H1 (cell line): Measurements from ENCODE around the gene UBE2J1. TPM values are rescaled to one million over a fixed set of nuclear protein-coding genes. Genes with fewer than 3 reads are reported as not detected.

ENCODE experiments used
- CTCF ChIP-seq, 3 experiments: IDR thresholded peaks; 1 replicate in 2 of 3; 2 replicates in 1 of 3; pipeline versions ENCODE4 v1.5.1 to v1.6.1; 2011; ENCODE audit warnings: low read length in 3 of 3, mild to moderate bottlenecking in 3 of 3, inconsistent platforms in 2 of 3, low read depth in 1 of 3, moderate library complexity in 1 of 3; ENCODE audit not compliant: insufficient read depth in 1 of 3; ENCODE audit errors: control extremely low read depth in 1 of 3
- GABPA ChIP-seq: IDR thresholded peaks from 2 replicates; pipeline ENCODE4 v1.6.1; 2011; ENCODE audit warnings: mild to moderate bottlenecking, low read length, moderate library complexity, borderline replicate concordance; ENCODE audit not compliant: insufficient read depth
- KDM1A ChIP-seq: fragments of 200-600, 300-600 bp; sonication (generic); IDR thresholded peaks from 2 replicates; pipeline ENCODE4 v1.7.1; 2016; ENCODE audit warnings: mild to moderate bottlenecking, low read length, borderline replicate concordance
- NANOG ChIP-seq: IDR thresholded peaks from 2 replicates; pipeline ENCODE4 v1.6.1; 2011; ENCODE audit warnings: low read length, low read depth, mild to moderate bottlenecking, inconsistent platforms; ENCODE audit not compliant: insufficient read depth, poor library complexity, severe bottlenecking
- RAD21 ChIP-seq, 2 experiments: IDR thresholded peaks in 1 of 2; conservative IDR thresholded peaks in 1 of 2; 2 replicates each; pipeline ENCODE4 v1.6.1; 2011; ENCODE audit warnings: low read depth in 2 of 2, low read length in 2 of 2, improper control_type of control experiment in 1 of 2, inconsistent platforms in 1 of 2, mild to moderate bottlenecking in 1 of 2, moderate library complexity in 1 of 2
- SP4 ChIP-seq: IDR thresholded peaks from 2 replicates; pipeline ENCODE4 v1.6.1; 2012; ENCODE audit warnings: low read length, inconsistent platforms
- TCF12 ChIP-seq: IDR thresholded peaks from 2 replicates; pipeline ENCODE4 v1.6.1; 2011; ENCODE audit warnings: low read depth, mild to moderate bottlenecking, low read length
- ZNF274 ChIP-seq: IDR thresholded peaks from 2 replicates; pipeline ENCODE4 v1.7.0; 2012; ENCODE audit warnings: low read length, borderline replicate concordance; ENCODE audit errors: extremely low read depth
- polyA plus RNA-seq, 7 experiments: library from polyadenylated mRNA; depleted of rRNA in 3 of 7; stranded (reverse) in 5 of 7; unstranded in 2 of 7; fragments of >200 nt in 5 of 7; fragments of 200-250 nt in 2 of 7; gene quantifications; 1 replicate in 5 of 7; 2 replicates in 1 of 7; 4 replicates in 1 of 7; pipeline versions ENCODE4 v1.2.1 to v1.2.3, GENCODE V29; 2011 to 2013; ENCODE audit warnings: missing spikeins in 2 of 7, mixed read lengths in 2 of 7
- total RNA-seq: library from RNA; stranded (reverse); fragmentation: NEBNext Ultra II Directional; extraction: Animal tissue kit (Norgen Biotek cat#: 25700); gene quantifications from 2 replicates; pipeline ENCODE4 v1.2.1, GENCODE V29; 2021

UBE2J1 gene
- total and polyA plus RNA-seq, 2 of the 8 experiments (the other 6 are each of a cell fraction or from before 2014, with no cell fraction given) = 8.5 to 15.2 TPM

- TF ChIP-seq CTCF (IDR thresholded peaks at IDR 0.05; ENCODE audit: control extremely low read depth in 1 of 3, insufficient read depth in 1 of 3, low read depth in 1 of 3, low read length in 3 of 3) (no peak), KDM1A (no peak), NANOG (no peak), GABPA (no peak), SP4 (no peak), TCF12 (no peak), RAD21 (IDR thresholded peaks at IDR 0.05 in 1 of 2, conservative IDR thresholded peaks at IDR 0.05 in 1 of 2; ENCODE audit: low read depth in 2 of 2, low read length in 2 of 2) (no peak), ZNF274 (no peak)
Observed at GRCh38 chr6:89400050-89400449, 47.5 kb upstream of the UBE2J1 start (continued).
